IPS DF 4.7 (cell line): ENCODE data around the gene OR52J3.

ENCODE experiments used
- DNase-seq: peaks from one replicate; pipeline ENCODE4 v3.0.0-alpha.2; 2013; ENCODE audit warnings: low spot score; ENCODE audit errors: extremely low read depth

Gene OR52J3

DNA sequence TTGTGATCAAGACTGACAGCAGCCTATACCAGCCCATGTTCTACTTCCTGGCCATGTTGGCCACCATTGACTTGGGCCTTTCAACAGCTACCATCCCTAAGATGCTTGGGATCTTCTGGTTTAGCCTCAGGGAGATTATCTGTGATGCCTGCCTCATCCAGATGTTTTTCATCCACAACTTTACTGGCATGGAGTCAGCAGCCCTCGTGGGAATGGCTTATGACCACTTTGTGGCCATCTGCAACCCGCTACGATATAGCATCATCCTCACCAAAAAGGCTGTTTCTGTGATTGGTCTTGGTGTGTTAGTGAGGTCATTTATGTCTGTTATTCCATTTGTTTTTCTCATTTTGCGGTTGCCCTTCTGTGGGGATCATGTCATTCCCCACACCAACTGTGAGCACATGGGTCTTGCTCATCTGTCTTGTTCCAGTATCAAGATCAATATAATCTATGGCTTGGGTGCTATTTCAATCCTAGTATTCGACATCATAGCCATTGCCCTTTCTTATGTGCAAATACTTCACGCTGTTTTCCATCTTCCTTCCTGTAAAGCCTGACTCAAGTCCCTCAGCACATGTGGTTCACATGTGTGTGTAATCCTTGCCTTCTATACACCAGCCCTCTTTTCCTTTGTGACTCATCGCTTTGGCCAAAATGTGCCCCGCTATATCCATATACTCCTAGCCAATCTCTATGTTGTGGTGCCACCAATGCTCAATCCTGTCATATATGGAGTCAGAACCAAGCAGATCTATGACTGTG lies 46.7 kb downstream of the OR52J3 start:
- no peak for DNase-seq

DNA sequence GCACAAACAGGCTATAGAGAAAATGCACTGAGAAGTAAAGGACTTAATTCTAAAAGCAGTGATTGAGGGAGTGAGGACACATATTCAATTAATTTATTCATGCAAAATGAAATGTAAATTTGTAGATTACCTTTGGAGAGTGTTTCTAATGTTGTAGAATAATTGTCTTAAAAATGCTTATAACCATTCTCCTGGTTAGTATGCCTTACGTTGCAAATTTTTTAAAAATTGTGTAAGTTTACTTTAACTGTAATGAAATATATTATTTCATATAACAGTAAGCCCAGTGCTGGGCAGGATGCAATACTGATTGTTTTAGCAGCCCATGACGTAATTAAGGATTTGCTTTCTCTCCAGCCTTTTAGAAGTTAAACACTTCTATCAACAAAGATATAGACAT lies 49.7 kb downstream of the OR52J3 start:
- no peak for DNase-seq
